NCI-H2196 (cell line): ENCODE measurements around the gene GPR17.

Experiments
- DNase-seq: peaks from one replicate; lab custom pipeline; 2025; ENCODE audit not compliant: unreplicated experiment; lab: John Stamatoyannopoulos, UW

Gene GPR17

DNA sequence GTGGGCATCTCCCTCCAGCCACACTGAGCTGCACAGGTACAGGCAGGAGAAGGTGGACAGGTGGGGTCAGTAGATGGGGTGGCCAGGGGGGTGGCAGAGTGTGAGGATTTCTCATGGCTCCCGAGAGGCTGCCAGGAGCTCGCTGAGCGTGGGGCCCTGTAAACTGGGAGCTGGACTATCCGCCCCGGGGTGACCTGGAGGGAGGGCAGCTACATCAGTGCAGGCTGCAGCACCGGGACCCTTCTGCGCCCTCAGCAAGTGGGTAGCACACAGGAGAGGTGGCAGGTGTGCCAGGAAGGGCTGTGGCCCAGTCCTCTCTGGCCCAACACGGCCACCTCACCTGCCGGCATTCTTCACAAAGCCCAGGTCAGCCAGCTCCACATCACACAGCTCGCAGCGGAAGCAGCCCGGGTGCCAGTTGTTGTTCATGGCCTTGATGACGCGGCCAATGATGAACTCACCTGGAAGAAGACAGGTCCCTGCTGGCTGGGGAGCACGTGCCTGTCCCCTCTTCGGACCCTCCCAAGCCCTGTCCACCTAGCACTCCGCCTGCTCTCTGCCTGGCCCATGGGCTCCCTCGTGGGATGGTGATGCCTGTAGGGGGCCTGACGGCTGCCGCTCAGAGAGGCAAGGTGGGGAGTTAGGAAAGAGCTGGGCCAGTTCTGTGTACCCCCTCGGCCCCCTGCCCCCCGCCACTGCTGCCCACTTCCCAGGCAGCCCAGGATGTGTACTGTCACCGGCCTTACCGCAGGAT, 8.3 kb downstream of the GPR17 start:
- DNase-seq = no peak

DNA sequence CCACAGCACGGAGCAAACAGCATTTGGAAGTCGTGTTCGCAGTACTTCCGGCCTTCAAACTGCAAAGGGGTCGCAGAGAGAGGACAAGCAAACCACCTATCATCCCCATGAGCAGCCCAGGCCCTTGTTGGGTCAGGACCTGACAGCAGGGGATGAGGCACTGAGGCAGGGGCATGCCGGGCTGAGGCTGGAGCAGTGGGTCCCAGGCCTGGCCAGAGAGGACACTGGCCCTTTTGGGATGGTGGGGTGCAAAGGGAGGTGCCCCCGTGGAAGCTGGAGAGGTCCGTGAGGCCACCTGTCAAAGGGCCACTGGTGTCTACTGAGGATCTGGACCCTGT, 8.9 kb downstream of the GPR17 start:
- DNase-seq = no peak

DNA sequence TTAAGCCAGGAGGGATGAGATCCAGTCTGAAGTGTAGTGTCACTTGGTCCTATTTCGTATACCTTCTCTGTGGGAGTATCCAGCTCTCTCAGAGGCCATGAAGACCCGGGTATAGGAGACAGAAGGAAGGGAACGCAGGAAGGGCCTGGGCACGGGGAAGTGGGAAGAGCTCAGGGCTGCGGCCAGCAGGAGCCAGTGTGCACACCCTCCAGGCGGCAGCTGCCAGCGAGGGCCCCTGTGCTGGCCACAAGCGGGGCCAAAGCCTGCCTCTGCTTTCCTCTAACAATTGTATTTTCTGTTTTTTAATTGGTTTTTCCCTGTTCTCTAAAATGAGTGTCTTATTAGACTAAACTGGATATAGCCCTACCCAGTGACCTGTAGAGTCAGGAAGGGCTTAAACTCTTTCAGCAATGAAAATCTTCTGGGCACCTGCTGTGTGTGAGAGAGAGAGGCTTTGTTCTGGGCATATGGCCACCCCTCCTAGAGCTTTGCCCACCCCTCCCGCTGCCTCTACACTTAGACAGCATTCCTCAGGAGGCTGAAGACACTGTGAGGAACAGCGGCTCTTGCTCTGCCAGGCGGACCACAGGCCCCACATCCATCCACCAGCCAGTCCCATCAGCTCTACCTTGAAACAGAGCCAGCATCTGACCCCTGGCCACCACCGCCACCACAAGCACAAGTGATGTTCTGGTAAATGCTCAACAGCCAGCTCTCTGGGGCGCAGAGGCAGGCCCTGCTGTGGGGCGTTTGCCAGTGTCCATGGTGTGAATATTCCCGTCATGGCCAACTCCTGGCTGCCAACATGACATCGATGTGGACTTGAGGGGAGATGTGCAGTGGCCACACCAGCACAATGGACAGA, 9.5 kb downstream of the GPR17 start:
- no peak for DNase-seq

DNA sequence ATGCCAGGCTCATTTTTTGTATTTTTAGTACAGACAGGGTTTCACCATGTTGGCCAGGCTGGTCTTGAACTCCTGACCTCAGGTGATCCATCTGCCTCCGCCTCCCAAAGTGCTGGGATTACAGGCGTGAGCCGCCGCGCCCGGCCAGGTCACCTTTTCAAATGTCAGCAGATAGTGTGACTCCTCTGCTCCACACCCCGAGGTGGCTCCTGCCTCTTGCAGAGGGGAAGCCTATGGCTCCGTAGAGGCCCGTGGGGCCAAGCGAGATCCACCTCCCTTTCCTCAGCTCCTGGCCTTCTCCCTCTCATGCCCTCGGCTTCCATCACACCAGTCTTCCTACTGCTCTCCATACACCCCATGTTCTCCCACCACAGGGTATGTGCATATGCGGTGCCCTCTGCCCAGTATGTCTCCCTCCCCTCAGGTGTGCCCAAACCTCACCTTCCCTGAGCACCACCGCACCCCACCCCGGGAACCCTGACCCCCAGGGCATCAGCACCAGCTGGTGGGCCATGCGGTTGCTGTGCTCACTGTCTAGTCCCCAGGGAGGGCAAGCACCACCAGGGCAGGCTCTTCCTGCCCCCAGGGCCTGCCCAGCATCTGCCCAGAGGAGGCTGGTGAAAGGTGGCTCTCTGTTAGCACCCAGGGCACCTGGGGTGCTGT, 10.7 kb downstream of the GPR17 start:
- no peak for DNase-seq

DNA sequence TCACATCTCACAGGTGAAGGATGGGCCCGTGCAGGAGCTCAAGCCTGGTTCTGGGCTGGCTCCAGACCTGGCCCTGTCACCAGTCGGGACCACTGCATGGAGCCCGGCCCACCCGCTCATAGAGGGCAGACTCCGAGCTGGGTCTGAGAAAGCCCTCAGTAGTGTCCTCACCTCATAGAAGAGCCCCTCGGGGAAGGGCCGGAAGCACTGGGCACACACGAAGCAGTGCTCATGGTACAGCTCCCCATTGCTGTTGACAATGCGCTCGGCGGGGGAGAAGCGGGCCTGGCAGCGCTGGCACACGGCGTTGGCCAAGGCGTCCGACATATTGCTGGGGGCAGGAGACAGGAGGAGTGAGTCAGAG, 11.3 kb downstream of the GPR17 start:
- no peak for DNase-seq

DNA sequence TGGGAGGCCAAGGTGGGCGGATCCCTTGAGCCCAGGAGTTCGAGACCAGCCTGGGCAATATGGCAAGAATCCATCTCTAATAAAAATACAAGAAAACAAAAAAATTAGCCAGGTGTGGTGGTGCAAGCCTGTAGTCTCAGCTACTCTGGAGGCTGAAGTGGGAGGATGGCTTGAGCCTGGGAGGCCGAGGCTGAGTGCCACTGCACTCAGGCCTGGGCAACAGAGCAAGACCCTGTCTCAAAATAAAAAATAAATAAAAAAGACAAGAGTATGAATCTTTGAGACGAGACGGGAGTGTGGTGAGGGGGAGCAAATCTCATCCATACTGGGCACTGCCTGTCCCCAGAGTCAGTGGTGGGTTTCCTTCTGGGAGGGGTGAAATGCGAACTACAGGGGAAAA, 12.2 kb downstream of the GPR17 start:
- no peak for DNase-seq

DNA sequence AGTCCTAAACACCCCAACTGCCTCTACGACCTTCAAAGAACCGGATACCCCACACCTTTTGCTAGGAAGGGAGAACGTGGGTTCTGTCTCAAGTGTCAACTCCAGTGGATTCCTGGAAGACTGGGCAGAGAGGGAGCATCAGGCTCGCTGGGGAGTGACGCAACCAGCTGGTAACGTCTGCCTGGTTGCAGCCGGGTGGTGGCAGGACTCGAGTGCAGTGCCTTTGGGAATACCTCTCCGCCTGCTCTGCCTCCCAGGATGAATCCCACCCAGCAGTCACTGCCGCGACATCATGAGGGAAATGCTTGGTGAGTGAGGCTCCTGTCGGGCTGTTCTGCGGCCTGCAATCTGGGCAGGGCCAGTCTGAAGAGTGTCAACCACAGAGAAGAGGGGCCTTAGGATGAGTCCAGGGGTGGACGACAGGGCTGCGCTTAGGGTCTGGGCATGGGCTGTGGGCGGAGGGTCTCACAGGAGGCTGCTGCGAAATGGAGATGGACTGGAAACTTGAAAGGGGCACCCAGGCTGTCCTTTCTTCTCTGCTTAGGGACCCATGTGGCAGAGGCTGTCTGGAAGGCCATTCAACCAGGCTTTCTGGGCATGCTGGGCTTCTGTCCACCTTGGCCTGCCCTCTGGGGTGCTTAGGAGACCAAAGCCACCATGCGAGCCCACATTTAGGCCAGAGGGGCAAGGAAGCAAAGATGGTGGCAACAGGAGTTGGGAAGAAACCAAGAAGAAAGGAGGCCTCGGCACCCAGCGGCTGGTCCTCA, 12.9 kb downstream of the GPR17 start:
- no peak for DNase-seq

DNA sequence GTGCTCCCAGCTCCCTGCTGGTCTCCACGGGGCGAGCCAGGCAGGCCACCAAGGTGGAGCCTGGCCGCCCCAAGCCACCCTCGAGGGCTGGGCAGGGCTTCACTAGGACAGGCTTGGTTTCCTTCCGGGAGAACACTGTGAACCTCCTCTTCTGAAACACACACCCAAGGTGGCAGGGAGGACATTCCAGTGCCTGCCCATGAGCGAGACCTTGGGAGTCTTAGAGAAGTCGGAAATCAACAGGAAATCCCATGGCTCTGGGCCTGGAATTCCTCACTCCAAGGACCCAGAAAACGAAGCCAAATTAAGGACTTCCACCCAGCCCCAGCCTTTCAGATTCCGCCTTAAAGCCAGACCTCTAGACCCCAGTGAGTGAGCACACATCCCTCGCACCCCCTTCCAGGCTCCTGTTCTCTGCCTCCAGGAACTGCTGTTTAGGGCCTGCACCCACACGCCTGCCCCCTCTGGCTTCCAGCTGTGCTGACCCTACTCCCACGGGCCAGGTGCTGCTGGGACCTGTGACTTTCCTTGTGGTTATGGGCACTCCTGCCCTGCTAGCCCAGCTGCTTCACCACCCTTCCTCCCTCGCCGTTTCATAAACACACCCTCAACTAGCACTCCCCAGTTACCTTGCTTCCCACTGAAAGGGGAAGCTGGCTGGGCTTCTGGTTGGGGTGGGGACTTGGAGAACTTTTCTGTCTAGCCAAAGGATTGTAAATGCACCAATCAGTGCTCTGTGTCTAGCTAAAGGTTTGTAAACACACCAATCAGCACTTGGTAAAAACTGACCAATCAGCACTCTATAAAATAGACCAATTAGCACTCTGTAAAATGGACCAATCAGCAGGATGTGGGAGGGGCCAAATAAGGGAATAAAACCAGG, 13.7 kb downstream of the GPR17 start:
- no peak for DNase-seq

DNA sequence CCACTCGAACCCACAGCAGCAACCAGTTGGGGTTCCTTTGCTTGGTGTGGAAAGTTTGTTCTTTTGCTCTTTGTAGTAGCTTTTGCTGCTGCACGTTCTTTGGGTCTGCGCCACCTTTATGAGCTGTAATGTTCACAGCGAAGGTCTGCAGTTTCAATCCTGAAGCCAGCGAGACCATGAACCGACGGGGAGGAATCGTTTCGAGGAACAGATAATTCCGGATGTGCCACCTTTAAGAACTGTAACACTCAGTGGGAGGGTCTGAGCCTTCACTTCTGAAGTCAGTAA, 14.3 kb downstream of the GPR17 start:
- no peak for DNase-seq

DNA sequence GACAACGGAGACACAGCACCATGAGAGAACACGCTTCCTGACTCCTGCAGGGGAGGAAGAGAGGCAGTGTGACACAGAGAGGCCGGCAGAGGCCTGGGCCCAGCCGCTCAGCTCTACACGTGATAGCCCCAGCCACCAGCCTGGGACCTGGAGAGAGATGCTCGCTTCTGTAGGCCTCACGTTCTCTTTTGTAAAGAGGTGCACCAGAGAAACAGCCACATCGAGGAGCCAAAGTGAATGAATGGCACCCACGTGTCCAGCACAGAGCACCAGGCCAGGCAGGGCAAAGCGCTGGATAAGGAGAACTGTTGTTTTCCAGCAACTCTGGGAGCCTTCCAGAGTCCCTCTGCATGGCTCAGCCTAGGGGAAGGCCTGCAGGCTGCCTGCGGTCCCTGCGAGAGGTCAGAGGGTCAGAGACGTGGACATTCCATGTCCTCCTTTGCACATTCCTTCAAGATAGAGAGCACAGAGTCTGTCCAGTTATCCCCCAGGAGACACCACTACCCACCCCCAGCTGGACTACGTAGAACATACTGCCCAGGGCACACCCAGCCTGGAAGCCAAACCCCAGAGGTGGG, 15.2 kb downstream of the GPR17 start:
- DNase-seq = no peak

DNA sequence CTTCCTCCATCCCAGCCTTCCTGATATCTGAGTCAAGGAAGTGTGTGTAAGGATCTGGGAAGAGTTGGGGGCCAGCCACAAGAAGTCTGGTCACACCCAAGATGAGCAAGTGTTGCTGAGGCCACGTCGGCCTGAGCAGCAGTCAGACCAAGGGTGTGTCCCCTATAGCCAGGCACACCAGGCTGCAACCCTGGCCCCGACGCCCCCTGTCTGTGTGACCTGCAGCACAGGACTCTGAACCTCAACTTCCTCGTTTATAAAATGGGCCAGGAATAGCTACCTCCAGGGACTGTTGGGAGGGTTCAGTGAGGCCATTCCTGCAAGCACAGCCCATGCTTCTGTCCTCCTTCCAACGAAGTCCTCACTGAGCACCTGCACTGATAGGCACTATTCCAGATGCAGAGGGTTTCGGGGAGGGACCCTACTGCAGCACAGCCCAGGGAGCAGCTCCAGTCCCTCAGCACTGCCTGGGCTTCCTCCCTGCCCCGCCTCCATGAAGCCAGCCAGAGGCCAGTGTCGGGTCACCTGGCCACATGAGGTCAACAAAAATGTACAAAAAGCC, 16.1 kb downstream of the GPR17 start:
- DNase-seq = no peak

DNA sequence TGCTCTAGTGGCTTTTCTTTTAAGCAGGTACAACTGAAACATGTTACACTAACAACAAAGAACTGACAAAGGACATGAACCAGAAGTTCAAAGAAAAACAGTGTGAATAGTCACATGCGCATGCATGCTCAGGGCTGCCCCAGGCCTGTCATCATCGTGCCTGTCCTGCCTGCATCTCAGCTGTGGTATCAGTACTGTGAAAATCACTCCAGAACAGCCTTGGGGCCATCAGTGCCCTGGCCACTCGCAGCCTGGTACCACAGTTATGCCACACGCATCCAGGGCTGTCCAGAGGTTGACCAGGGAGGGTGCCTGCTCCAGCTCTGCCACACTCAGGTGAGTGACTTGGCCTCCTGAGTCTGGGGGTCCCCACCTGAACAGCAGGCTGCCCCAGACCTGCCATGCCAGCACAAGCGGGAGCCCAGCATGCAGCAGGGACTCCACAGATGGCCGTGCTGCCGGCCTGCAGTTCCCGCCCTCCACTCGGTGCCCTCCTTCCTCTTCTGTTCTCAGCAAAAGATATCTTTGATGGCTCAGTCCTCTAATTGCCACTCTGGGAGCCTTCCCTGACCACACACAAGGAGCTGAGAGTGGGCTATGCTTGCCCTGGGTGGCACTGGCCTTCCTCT, 17.1 kb downstream of the GPR17 start:
- DNase-seq = no peak

DNA sequence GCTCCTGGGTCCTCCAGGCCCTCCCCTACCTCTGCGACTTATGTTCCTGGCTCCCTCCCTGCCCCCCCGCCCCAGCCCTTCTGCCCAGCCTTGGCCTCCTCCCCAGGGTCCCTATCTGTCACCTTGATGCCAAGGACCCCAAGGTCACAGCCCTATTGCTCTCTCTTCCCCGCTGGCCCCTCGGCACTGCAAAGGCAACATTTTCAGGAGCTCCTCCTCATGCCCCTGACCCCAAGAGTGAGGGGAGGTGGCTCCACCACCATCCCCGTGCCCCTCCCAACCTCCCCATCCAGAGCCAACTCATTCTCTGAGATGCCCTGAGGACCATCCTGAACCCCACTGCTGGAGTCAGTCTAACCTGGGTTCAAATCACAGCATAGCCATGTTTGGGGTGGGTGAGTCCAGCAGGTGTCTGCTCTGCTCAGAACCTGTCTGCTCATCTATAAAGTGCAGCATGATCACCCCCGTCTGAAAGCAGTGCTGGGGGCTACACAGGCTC, 17.7 kb downstream of the GPR17 start:
- DNase-seq = no peak

DNA sequence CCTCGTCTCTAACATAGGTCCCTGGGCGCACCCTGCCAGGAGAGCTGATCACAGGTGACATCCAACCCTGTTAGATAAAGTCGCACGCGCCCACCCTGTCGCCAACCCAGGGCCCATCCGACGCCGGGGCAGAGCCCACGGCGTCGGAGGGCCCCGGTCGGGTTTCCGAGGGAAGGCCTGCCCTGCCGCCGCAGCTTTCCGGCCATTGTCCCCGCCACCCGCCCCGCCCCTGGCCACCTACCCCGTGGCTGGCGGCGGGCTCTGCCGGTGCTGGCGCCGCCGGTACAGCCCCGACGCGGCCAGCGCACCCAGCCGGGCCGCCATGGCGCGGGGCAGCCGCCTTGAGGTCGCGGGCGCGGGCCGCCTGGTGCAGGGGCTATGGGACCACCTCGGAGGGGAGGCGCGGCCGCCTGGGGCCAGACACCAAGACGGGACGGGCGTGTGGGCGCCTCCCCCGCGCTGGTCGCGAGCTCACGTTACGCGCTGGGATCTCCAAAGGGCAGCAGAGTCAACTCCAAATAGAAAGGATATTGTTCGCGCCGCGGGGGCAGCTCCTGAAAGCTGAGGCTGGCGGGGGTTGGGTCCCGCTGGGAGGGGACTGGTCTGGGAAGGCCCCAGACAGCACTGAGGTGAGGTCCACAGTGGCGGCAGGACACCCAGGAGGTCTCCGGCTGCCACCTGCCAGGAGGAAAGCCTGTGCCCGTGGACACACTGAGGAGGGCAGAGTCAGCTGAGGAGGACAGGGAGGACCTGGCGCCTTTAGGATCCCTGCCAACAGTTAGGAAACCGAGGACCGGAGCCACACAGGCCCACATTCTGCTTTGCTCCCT, 18.3 kb downstream of the GPR17 start:
- DNase-seq = no peak

DNA sequence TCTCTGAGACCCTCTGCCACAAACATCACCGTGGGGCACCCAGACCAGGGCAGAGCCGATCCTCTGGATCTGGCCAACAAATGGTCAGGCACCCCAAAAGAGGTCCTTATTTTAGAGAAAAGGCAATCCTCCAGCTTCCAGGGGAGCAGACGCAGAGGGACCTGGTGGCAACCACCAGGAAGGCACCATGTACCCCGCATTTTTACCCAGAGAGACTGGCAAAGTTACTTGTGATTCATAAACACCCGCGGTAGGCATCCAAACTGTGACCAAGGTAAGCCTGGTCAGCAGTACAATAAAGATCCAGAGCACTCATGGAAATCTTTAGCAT, 18.9 kb downstream of the GPR17 start:
- DNase-seq = no peak

DNA sequence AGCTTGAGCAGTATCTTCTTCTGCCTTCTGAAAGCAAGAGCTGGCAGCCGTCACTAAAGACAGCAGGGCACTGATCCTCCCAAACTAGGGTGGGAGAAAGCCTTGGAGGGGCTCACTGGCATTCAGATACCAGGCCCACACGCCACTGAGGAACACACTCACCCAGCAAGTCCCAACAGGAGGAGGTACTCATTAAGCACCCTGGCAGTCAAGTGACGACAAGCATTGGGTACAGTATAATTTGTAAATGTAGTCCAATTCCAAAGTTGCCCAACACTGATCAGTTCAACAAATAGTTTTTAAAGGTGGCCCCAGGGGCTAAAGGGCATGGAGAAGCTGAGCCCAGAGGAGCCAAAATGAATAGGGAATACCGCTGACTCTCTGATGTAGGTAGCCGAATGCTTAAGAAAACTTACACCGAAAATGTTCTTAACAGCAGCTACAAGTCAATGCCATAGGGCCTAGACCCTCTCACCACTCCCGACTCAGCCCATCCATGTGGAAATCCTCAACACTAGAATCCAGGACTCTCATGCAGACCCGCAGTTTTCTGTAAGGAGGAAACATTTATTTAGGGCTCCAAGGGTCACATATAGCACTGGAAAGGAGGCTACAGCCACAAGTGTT, 19.4 kb downstream of the GPR17 start:
- DNase-seq = no peak

DNA sequence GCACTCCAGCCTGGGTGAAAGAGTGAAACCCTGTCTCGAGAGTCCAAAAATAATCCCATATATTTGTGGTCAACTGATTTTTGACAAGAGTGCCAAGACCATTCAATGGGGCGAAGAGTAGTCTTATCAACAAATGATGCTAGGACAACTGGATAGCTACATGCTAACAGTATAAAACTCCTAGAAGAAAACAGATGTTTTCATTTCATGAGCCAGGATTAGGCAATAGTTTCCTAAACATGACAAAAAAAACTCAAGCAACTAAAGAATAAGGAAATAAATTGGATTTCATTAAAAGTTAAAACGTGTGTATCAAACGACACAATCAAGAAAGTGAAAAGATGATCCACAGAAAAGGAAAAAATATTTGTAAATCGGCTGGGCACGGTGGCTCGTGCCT, 23.1 kb downstream of the GPR17 start:
- no peak for DNase-seq
